Immature natural killer cell (primary cell): Measurements from ENCODE around the gene PSMA5. TPM values are rescaled to one million over a fixed set of nuclear protein-coding genes. Genes with fewer than 3 reads are reported as not detected.
"Not testable (repeated sequence)": the region's sequence is repeated elsewhere in the genome, so short reads cannot be mapped to it uniquely, and the experiment has no call there.

Source experiments
- DNase-seq, 3 donors: peaks; one replicate each; pipeline ENCODE4 v3.0.0; 2022; ENCODE audit warnings: mixed read lengths in 1 of 3
- H3K27ac Mint-ChIP-seq, 6 donors: one replicate each; pipeline ENCODE4 v1.8.0; 2020; ENCODE audit warnings: mixed read lengths in 6 of 6, mild to moderate bottlenecking in 5 of 6, inconsistent platforms in 4 of 6, moderate library complexity in 3 of 6
- H3K27me3 Mint-ChIP-seq, 3 donors: one replicate each; pipeline ENCODE4 v1.8.0; 2020 to 2021; ENCODE audit warnings: low read depth in 3 of 3, mild to moderate bottlenecking in 3 of 3, mixed read lengths in 3 of 3, moderate library complexity in 3 of 3, inconsistent platforms in 1 of 3
- H3K36me3 Mint-ChIP-seq, 3 donors: one replicate each; pipeline ENCODE4 v1.8.0; 2020; ENCODE audit warnings: mixed read lengths in 3 of 3, inconsistent platforms in 2 of 3, mild to moderate bottlenecking in 2 of 3
- H3K4me1 Mint-ChIP-seq, 2 donors: one replicate each; pipeline ENCODE4 v1.8.0; 2020; ENCODE audit warnings: inconsistent platforms in 2 of 2, mild to moderate bottlenecking in 2 of 2, mixed read lengths in 2 of 2, moderate library complexity in 1 of 2
- H3K4me3 Mint-ChIP-seq, 5 donors: one replicate each; pipeline ENCODE4 v1.8.0; 2020; ENCODE audit warnings: mild to moderate bottlenecking in 5 of 5, mixed read lengths in 5 of 5, inconsistent platforms in 3 of 5, moderate library complexity in 3 of 5
- H3K9me3 Mint-ChIP-seq, 6 donors: one replicate each; pipeline ENCODE4 v1.8.0; 2020; ENCODE audit warnings: mild to moderate bottlenecking in 6 of 6, mixed read lengths in 6 of 6, inconsistent platforms in 4 of 6, moderate library complexity in 3 of 6
- polyA plus RNA-seq, 3 donors: library from polyadenylated mRNA; unstranded; fragments of 300-500 nt; fragmentation: Illumina TruSeq; gene quantifications; one replicate each; pipeline ENCODE4 v1.2.3, GENCODE V29; 2021

Gene PSMA5
- polyA plus RNA-seq = 100 to 1,000 TPM; 115 to 146 (median 123) TPM

- Mint-ChIP-seq H3K36me3 (peaks cover 0 to 4% (median 0%) of the 10 kb centered on the region in 3 donors), H3K27ac (peak within 1 kb of the TSS; percentile 96 to 99 (median 98)), H3K4me1 (peaks cover 39 to 49% of the 10 kb centered on the region in 2 donors), H3K27me3 (peaks cover 4 to 17% (median 4%) of the 10 kb centered on the region in 3 donors), H3K4me3 (peak within 1 kb of the TSS; percentile 97 to 99 (median 98)), H3K9me3 (no peaks in the 10 kb centered on the region)
- DNase-seq = peak; percentile 95 to 96 (median 95)
Measured at GRCh38 chr1:109426281-109427170, at the start of gene PSMA5. TSS of gene PSMA5 (minus strand) at chr1:109426448. CDS start at chr1:109426330, 118 bp downstream.

GRCh38 chr1:109475261-109475660, 49.0 kb upstream of the PSMA5 start:
- H3K27ac Mint-ChIP-seq = no peak overlapping the region
- H3K4me1 Mint-ChIP-seq = no peaks in the 10 kb centered on the region
- no peak for DNase-seq
- no peak overlapping the region for H3K4me3 Mint-ChIP-seq
- H3K27me3 Mint-ChIP-seq = peaks cover 9 to 23% (median 20%) of the 10 kb centered on the region in 3 donors
- no peaks in the 10 kb centered on the region for H3K36me3 Mint-ChIP-seq
- H3K9me3 Mint-ChIP-seq = no peaks in the 10 kb centered on the region

GRCh38 chr1:109474697-109475096, 48.4 kb upstream of the PSMA5 start:
- Mint-ChIP-seq H3K27ac (no peak overlapping the region), H3K27me3 (peaks cover 8 to 28% (median 18%) of the 10 kb centered on the region in 3 donors), H3K4me3 (no peak overlapping the region), H3K9me3 (no peaks in the 10 kb centered on the region), H3K36me3 (no peaks in the 10 kb centered on the region), H3K4me1 (no peaks in the 10 kb centered on the region)
- DNase-seq = no peak

GRCh38 chr1:109473284-109474057, 47.2 kb upstream of the PSMA5 start:
- not testable (repeated sequence) for H3K4me1 Mint-ChIP-seq, H3K27ac Mint-ChIP-seq, H3K36me3 Mint-ChIP-seq, DNase-seq, H3K4me3 Mint-ChIP-seq, H3K9me3 Mint-ChIP-seq
- H3K27me3 Mint-ChIP-seq = peaks cover 5 to 23% (median 11%) of the 10 kb centered on the region in 3 donors

GRCh38 chr1:109472779-109473178, 46.5 kb upstream of the PSMA5 start:
- Mint-ChIP-seq H3K4me1 (no peaks in the 10 kb centered on the region), H3K4me3 (no peak overlapping the region), H3K9me3 (no peaks in the 10 kb centered on the region), H3K27me3 (peaks cover 5 to 22% (median 9%) of the 10 kb centered on the region in 3 donors), H3K36me3 (no peaks in the 10 kb centered on the region), H3K27ac (no peak overlapping the region)
- DNase-seq = no peak

- Mint-ChIP-seq H3K27me3 (peaks cover 8 to 25% (median 14%) of the 10 kb centered on the region in 3 donors), H3K36me3 (no peaks in the 10 kb centered on the region), H3K9me3 (no peaks in the 10 kb centered on the region), H3K4me3 (no peak overlapping the region), H3K4me1 (peaks cover 0 to 8% of the 10 kb centered on the region in 2 donors), H3K27ac (no peak overlapping the region)
- DNase-seq = no peak
Measured at GRCh38 chr1:109470245-109470644, 44.0 kb upstream of the PSMA5 start.

- Mint-ChIP-seq H3K36me3 (no peaks in the 10 kb centered on the region), H3K27ac (no peak overlapping the region), H3K27me3 (peaks cover 12 to 36% (median 16%) of the 10 kb centered on the region in 3 donors), H3K4me3 (no peak overlapping the region), H3K4me1 (peaks cover 0 to 8% of the 10 kb centered on the region in 2 donors), H3K9me3 (no peaks in the 10 kb centered on the region)
- no peak for DNase-seq
Measured at GRCh38 chr1:109468903-109469302, 42.7 kb upstream of the PSMA5 start.

GRCh38 chr1:109468061-109468460, 41.8 kb upstream of the PSMA5 start:
- no peak for DNase-seq
- Mint-ChIP-seq H3K27ac (no peak overlapping the region), H3K4me1 (peaks cover 0 to 8% of the 10 kb centered on the region in 2 donors), H3K9me3 (no peaks in the 10 kb centered on the region), H3K36me3 (no peaks in the 10 kb centered on the region), H3K27me3 (peaks cover 12 to 35% (median 16%) of the 10 kb centered on the region in 3 donors), H3K4me3 (peak overlapping the region in 1 of 5 donors; percentile 51)

- H3K27ac Mint-ChIP-seq = no peak overlapping the region
- H3K36me3 Mint-ChIP-seq = no peaks in the 10 kb centered on the region
- H3K27me3 Mint-ChIP-seq = peaks cover 9 to 34% (median 18%) of the 10 kb centered on the region in 3 donors
- peaks cover 0 to 8% of the 10 kb centered on the region in 2 donors for H3K4me1 Mint-ChIP-seq
- DNase-seq = no peak
- no peaks in the 10 kb centered on the region for H3K9me3 Mint-ChIP-seq
- H3K4me3 Mint-ChIP-seq = peak overlapping the region; percentile 47 to 54 (median 49)
Measured at GRCh38 chr1:109467301-109467777, 41.1 kb upstream of the PSMA5 start.

GRCh38 chr1:109466452-109467300, 40.4 kb upstream of the PSMA5 start, which contains the start of gene SYPL2:
TSS of gene SYPL2 (plus strand) at chr1:109466546. CDS start at chr1:109466844, 298 bp downstream.
- peaks cover 0 to 8% of the 10 kb centered on the region in 2 donors for H3K4me1 Mint-ChIP-seq
- peaks cover 9 to 37% (median 14%) of the 10 kb centered on the region in 3 donors for H3K27me3 Mint-ChIP-seq
- peak in 2 of 3 donors; percentile 14 to 18 for DNase-seq
- H3K4me3 Mint-ChIP-seq = peak within 1 kb of the TSS; percentile 60 to 78 (median 74)
- H3K27ac Mint-ChIP-seq = no peak within 1 kb of the TSS
- H3K36me3 Mint-ChIP-seq = no peaks in the 10 kb centered on the region
- no peaks in the 10 kb centered on the region for H3K9me3 Mint-ChIP-seq

- peaks cover 0 to 8% of the 10 kb centered on the region in 2 donors for H3K4me1 Mint-ChIP-seq
- H3K9me3 Mint-ChIP-seq = no peaks in the 10 kb centered on the region
- peaks cover 9 to 35% (median 14%) of the 10 kb centered on the region in 3 donors for H3K27me3 Mint-ChIP-seq
- no peaks in the 10 kb centered on the region for H3K36me3 Mint-ChIP-seq
- no peak overlapping the region for H3K27ac Mint-ChIP-seq
- H3K4me3 Mint-ChIP-seq = peak overlapping the region; percentile 60 to 78 (median 74)
- DNase-seq = no peak
Measured at GRCh38 chr1:109466125-109466451, 39.8 kb upstream of the PSMA5 start.

GRCh38 chr1:109457819-109458218, 31.6 kb upstream of the PSMA5 start:
- H3K27me3 Mint-ChIP-seq = peaks cover 3 to 22% (median 7%) of the 10 kb centered on the region in 3 donors
- H3K4me1 Mint-ChIP-seq = no peaks in the 10 kb centered on the region
- H3K4me3 Mint-ChIP-seq = no peak overlapping the region
- DNase-seq = no peak
- H3K9me3 Mint-ChIP-seq = peaks cover 0 to 9% (median 3%) of the 10 kb centered on the region in 6 donors
- no peak overlapping the region for H3K27ac Mint-ChIP-seq
- H3K36me3 Mint-ChIP-seq = peaks cover 0 to 3% (median 3%) of the 10 kb centered on the region in 3 donors
